Measurements from ENCODE around the gene USP49.
A peak's percentile ranks its signal among the peaks of the same experiment; 100 is the strongest.

USP49 gene

GRCh38 chr6:41843178-41843577 is 52.0 kb downstream of the USP49 start:
- no peak overlapping the region for H3K4me3 ChIP-seq (ENCODE audit: low read depth, low read length)
- DNase-seq (ENCODE audit: low read depth) = no peak
- TF ChIP-seq CTCF (conservative IDR thresholded peaks at IDR 0.05; ENCODE audit: low read depth, low read length) = no peak

GRCh38 chr6:41840326-41840725 is 54.8 kb downstream of the USP49 start:
- H3K4me3 ChIP-seq (ENCODE audit: low read depth, low read length) = no peak overlapping the region
- no peak for TF ChIP-seq CTCF (conservative IDR thresholded peaks at IDR 0.05; ENCODE audit: low read depth, low read length)
- DNase-seq (ENCODE audit: low read depth) = no peak

- TF ChIP-seq CTCF (conservative IDR thresholded peaks at IDR 0.05; ENCODE audit: low read depth, low read length) = no peak
- peak; percentile 76 for DNase-seq (ENCODE audit: low read depth)
Measured at GRCh38 chr6:41836660-41837052, 58.5 kb downstream of the USP49 start.

GRCh38 chr6:41836022-41836659 is 59.0 kb downstream of the USP49 start:
- no peak for TF ChIP-seq CTCF (conservative IDR thresholded peaks at IDR 0.05; ENCODE audit: low read depth, low read length)
- DNase-seq (ENCODE audit: low read depth) = peak; percentile 77
- no peak overlapping the region for H3K4me3 ChIP-seq (ENCODE audit: low read depth, low read length)

More at GRCh38 chr6:41836660-41837052, 58.5 kb downstream of the USP49 start:
- H3K4me3 ChIP-seq (ENCODE audit: low read depth, low read length) = no peak overlapping the region

- no peak for DNase-seq (ENCODE audit: low read depth)
- H3K4me3 ChIP-seq (ENCODE audit: low read depth, low read length) = no peak overlapping the region
- no peak for TF ChIP-seq CTCF (conservative IDR thresholded peaks at IDR 0.05; ENCODE audit: low read depth, low read length)
Measured at GRCh38 chr6:41832263-41832662, 62.9 kb downstream of the USP49 start.

GRCh38 chr6:41826343-41827022 is 68.7 kb downstream of the USP49 start:
- H3K4me3 ChIP-seq (ENCODE audit: low read depth, low read length) = no peak overlapping the region
- peak; percentile 12 for DNase-seq (ENCODE audit: low read depth)
- no peak for TF ChIP-seq CTCF (conservative IDR thresholded peaks at IDR 0.05; ENCODE audit: low read depth, low read length)
